Neural progenitor cell (in vitro differentiated cells): Measurements from ENCODE around the gene ERGIC1. TPM values are rescaled to one million over a fixed set of nuclear protein-coding genes. Genes with fewer than 3 reads are reported as not detected.

Experiments used
- DNase-seq: peaks from one replicate; pipeline ENCODE4 v3.0.0-alpha.2; 2016; ENCODE audit warnings: low spot score
- H2AFZ ChIP-seq: fragments of 200-600 bp; sonication (generic); replicated peaks from 2 replicates; pipeline ENCODE4 v1.6.1; 2016; ENCODE audit warnings: antibody characterized with exemption
- H3F3A ChIP-seq: fragments of 200-600 bp; sonication (generic); 2 replicates; pipeline ENCODE4 v1.6.1; 2016; ENCODE audit warnings: antibody characterized with exemption, low read depth
- H3K27ac ChIP-seq: fragments of 200-600 bp; sonication (generic); 2 replicates; pipeline ENCODE4 v1.5.1; 2016; ENCODE audit warnings: mild to moderate bottlenecking
- H3K27me3 ChIP-seq: fragments of 200-600 bp; sonication (generic); 2 replicates; pipeline ENCODE4 v1.6.1; 2016; ENCODE audit warnings: mild to moderate bottlenecking, moderate library complexity
- H3K36me3 ChIP-seq: fragments of 200-600 bp; sonication (generic); 2 replicates; pipeline ENCODE4 v1.5.1; 2016
- H3K4me1 ChIP-seq: fragments of 200-600 bp; sonication (generic); 2 replicates; pipeline ENCODE4 v1.6.1; 2016; ENCODE audit warnings: mixed run types
- H3K4me2 ChIP-seq: fragments of 200-600 bp; sonication (generic); 2 replicates; pipeline ENCODE4 v1.6.1; 2016
- H3K4me3 ChIP-seq: fragments of 200-600 bp; sonication (generic); 2 replicates; pipeline ENCODE4 v1.5.1; 2016
- H3K79me2 ChIP-seq: fragments of 200-600 bp; sonication (generic); 2 replicates; pipeline ENCODE4 v1.6.1; 2016; ENCODE audit warnings: low read depth
- H3K9ac ChIP-seq: fragments of 200-600 bp; sonication (generic); 2 replicates; pipeline ENCODE4 v1.6.1; 2016
- H3K9me3 ChIP-seq: fragments of 200-600 bp; sonication (generic); 2 replicates; pipeline ENCODE4 v1.5.1; 2016; ENCODE audit warnings: low read depth
- H4K20me1 ChIP-seq: fragments of 200-600 bp; sonication (generic); 2 replicates; pipeline ENCODE4 v1.6.1; 2016; ENCODE audit warnings: low read depth
- H3K27ac Mint-ChIP-seq: 3 replicates; pipeline ENCODE4 v1.8.0; 2021; ENCODE audit warnings: mixed read lengths
- H3K27me3 Mint-ChIP-seq: 2 replicates; pipeline ENCODE4 v1.8.0; 2022; ENCODE audit warnings: low read depth, mild to moderate bottlenecking, inconsistent platforms, moderate library complexity, mixed read lengths; ENCODE audit not compliant: insufficient read depth
- H3K36me3 Mint-ChIP-seq: 3 replicates; pipeline ENCODE4 v1.8.0; 2021; ENCODE audit warnings: mixed read lengths
- H3K4me1 Mint-ChIP-seq: 3 replicates; pipeline ENCODE4 v1.8.0; 2021; ENCODE audit warnings: mixed read lengths
- H3K4me3 Mint-ChIP-seq: 3 replicates; pipeline ENCODE4 v1.8.0; 2021; ENCODE audit warnings: mild to moderate bottlenecking, moderate library complexity, mixed read lengths
- H3K9me3 Mint-ChIP-seq: 3 replicates; pipeline ENCODE4 v1.8.0; 2020; ENCODE audit warnings: mixed read lengths
- EZH2 ChIP-seq: fragments of 200-600 bp; sonication (generic); IDR thresholded peaks from 2 replicates; pipeline ENCODE4 v1.6.1; 2017; ENCODE audit warnings: antibody characterized with exemption, mild to moderate bottlenecking, moderate library complexity
- EZH2phosphoT487 ChIP-seq: fragments of 200-600 bp; sonication (generic); IDR thresholded peaks from 2 replicates; pipeline ENCODE4 v1.6.1; 2017; ENCODE audit warnings: antibody characterized with exemption
- total RNA-seq: library from RNA; depleted of rRNA; stranded (reverse); fragments of >200 nt; gene quantifications from 2 replicates; pipeline ENCODE4 v1.2.3, GENCODE V29; 2015; ENCODE audit warnings: low replicate concordance
- TF ChIP-seq, protein P1 (sequence below): fragments of 200-600 bp; sonication (generic); IDR thresholded peaks from 2 replicates; pipeline ENCODE4 v1.5.1; 2017; ENCODE audit warnings: antibody characterized with exemption, mild to moderate bottlenecking

The ERGIC1 gene
- total RNA-seq, 1 donor from 2014 or later: 28.7 TPM

DNA sequence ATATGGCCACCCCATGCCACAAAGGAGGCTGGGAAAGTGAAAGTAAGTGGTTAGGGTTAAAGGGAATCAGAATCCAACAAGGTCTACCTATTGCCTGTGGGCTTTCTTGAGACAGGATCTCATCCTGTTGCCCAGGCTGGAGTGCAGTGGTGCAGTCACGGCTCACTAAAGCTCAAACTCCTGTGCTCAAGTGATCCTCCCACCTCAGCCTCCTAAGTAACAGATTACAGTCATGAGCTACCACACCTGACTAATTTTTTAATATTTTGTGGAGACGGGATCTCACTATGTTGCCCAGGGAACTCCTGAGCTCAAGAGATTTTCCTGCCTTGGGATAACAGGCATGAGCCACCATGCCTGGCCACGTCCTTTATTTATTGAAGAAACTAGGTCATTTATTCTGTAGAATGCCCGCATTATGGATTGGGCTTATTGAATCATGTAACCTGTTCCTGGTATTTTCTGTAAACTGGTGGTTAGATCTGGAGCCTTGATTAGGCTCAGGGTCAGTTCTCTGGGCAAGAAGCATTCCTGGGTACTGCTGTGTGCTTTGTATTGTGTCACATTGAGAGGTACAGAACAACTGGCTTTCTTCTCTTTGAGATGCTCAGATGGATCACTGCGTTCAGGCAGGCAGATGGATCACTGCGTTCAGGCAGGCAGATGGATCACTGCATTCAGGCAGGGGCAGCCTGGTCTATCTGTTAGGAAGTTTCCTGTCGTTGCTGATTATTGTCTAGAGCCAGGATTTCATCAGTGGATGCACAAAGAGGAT lies 41.6 kb downstream of the ERGIC1 start:
- Histone ChIP-seq H3K4me3 (no peak overlapping the region), H3K9ac (no peak overlapping the region), H3K4me2 (no peak overlapping the region), H4K20me1 (peaks cover 55% of the 10 kb centered on the region), H2AFZ (no peak overlapping the region), H3K9me3 (no peaks in the 10 kb centered on the region), H3K27ac (no peak overlapping the region), H3K4me1 (peaks cover 22% of the 10 kb centered on the region), H3K27me3 (no peaks in the 10 kb centered on the region), H3K36me3 (no peaks in the 10 kb centered on the region), H3K79me2 (no peaks in the 10 kb centered on the region), H3F3A (no peaks in the 10 kb centered on the region)
- H3K27me3 Mint-ChIP-seq: no peaks in the 10 kb centered on the region
- no peak for DNase-seq
- H3K4me3 Mint-ChIP-seq: no peak overlapping the region
- H3K9me3 Mint-ChIP-seq: no peaks in the 10 kb centered on the region
- peaks cover 20% of the 10 kb centered on the region for H3K4me1 Mint-ChIP-seq
- H3K27ac Mint-ChIP-seq: peak overlapping the region; percentile 15
- H3K36me3 Mint-ChIP-seq: no peaks in the 10 kb centered on the region
- TF ChIP-seq EZH2 (no peak), EZH2phosphoT487 (no peak)
- TF ChIP-seq, protein P1, sequence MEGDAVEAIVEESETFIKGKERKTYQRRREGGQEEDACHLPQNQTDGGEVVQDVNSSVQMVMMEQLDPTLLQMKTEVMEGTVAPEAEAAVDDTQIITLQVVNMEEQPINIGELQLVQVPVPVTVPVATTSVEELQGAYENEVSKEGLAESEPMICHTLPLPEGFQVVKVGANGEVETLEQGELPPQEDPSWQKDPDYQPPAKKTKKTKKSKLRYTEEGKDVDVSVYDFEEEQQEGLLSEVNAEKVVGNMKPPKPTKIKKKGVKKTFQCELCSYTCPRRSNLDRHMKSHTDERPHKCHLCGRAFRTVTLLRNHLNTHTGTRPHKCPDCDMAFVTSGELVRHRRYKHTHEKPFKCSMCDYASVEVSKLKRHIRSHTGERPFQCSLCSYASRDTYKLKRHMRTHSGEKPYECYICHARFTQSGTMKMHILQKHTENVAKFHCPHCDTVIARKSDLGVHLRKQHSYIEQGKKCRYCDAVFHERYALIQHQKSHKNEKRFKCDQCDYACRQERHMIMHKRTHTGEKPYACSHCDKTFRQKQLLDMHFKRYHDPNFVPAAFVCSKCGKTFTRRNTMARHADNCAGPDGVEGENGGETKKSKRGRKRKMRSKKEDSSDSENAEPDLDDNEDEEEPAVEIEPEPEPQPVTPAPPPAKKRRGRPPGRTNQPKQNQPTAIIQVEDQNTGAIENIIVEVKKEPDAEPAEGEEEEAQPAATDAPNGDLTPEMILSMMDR: no peak

DNA sequence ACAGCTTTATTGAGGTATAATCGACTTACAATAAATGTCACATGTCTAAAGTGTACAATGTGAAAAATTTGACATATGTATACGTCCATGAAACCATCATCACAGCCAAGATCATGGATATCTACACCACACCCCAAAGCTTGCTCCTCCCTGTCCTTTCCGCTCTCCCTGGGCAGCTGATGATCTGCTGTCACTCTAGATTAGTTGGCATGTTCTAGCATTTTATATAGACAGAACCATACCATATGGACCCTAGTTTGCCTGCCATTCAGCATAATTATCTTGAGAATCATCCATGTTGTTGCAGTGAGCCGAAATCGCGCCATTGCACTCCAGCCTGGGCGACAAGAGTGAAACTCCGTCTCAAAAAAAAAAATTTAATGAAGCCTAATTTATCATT lies 42.5 kb downstream of the ERGIC1 start:
- H3K27ac Mint-ChIP-seq: no peak overlapping the region
- Histone ChIP-seq H3K4me2 (no peak overlapping the region), H3K4me1 (peaks cover 14% of the 10 kb centered on the region), H3F3A (no peaks in the 10 kb centered on the region), H3K9me3 (no peaks in the 10 kb centered on the region), H3K4me3 (no peak overlapping the region), H2AFZ (no peak overlapping the region), H3K9ac (no peak overlapping the region), H3K79me2 (no peaks in the 10 kb centered on the region), H4K20me1 (peaks cover 46% of the 10 kb centered on the region), H3K27ac (no peak overlapping the region), H3K27me3 (no peaks in the 10 kb centered on the region), H3K36me3 (no peaks in the 10 kb centered on the region)
- no peaks in the 10 kb centered on the region for H3K27me3 Mint-ChIP-seq
- peaks cover 20% of the 10 kb centered on the region for H3K4me1 Mint-ChIP-seq
- peak overlapping the region; percentile 9 for H3K4me3 Mint-ChIP-seq
- TF ChIP-seq EZH2: no peak
- no peak for TF ChIP-seq EZH2phosphoT487
- TF ChIP-seq, protein P1: no peak
- peaks cover 2% of the 10 kb centered on the region for H3K36me3 Mint-ChIP-seq
- no peak for DNase-seq
- no peaks in the 10 kb centered on the region for H3K9me3 Mint-ChIP-seq

DNA sequence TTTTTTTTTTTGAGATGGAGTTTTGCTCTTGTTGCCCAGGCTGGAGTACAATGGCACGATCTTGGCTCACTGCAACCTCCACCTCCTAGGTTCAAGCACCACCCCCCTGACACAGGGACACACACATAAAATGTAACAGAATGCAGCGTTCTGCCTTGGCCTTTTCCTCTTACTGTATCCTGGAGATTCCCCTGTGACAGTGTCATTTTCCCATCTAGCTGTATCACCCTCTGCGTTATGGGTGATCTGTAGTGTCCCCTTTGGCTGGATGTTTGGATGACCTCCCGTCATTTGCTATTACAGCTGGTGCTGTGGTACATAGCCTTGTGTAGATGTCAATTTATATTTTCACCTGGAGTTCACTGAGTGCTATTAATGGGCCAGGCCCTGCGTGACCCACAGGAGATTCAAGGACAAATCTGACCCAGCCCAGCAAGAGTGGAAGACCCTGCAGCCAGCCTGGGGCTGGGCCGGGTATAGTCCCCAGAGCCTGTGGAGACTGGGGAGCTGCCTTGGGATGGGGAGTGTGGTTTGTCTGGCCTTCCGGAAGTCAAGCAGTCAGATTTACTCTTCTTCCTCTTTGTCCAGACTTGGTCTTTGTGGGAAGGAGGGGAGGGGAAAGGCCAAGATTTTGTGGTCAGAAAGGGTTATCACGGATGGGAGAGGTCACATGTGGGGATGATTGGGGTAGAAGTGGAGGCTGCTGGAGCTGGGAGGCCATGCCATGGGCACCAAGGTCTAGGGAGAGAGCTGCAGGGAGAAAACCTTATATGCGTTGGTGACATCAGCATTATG lies 43.6 kb downstream of the ERGIC1 start:
- Histone ChIP-seq H3K4me3 (no peak overlapping the region), H2AFZ (no peak overlapping the region), H3K9me3 (no peaks in the 10 kb centered on the region), H3K36me3 (no peaks in the 10 kb centered on the region), H3F3A (no peaks in the 10 kb centered on the region), H3K4me2 (no peak overlapping the region), H3K27me3 (no peaks in the 10 kb centered on the region), H3K27ac (no peak overlapping the region), H3K79me2 (no peaks in the 10 kb centered on the region), H4K20me1 (peaks cover 36% of the 10 kb centered on the region), H3K4me1 (peaks cover 11% of the 10 kb centered on the region), H3K9ac (no peak overlapping the region)
- H3K27me3 Mint-ChIP-seq: no peaks in the 10 kb centered on the region
- no peaks in the 10 kb centered on the region for H3K9me3 Mint-ChIP-seq
- H3K4me3 Mint-ChIP-seq: no peak overlapping the region
- no peak for TF ChIP-seq EZH2
- TF ChIP-seq, protein P1: no peak
- TF ChIP-seq EZH2phosphoT487: no peak
- DNase-seq: no peak
- H3K27ac Mint-ChIP-seq: peak overlapping the region; percentile 29
- peaks cover 9% of the 10 kb centered on the region for H3K36me3 Mint-ChIP-seq
- H3K4me1 Mint-ChIP-seq: peaks cover 18% of the 10 kb centered on the region
